ENCODE measurements around the gene ST3GAL4. TPM values are rescaled to one million over a fixed set of nuclear protein-coding genes. Genes with fewer than 3 reads are reported as not detected.
"Not testable (repeated sequence)": the region's sequence is repeated elsewhere in the genome, so short reads cannot be mapped to it uniquely, and the experiment has no call there.

ST3GAL4 gene
- 100 to 1,000 TPM in 1 of 2 donors, 10 to 100 TPM in 1; 29.2 to 192 TPM for total RNA-seq

GRCh38 chr11:126355324-126355925 lies at the start of gene ST3GAL4:
Gene ST3GAL4, plus strand, starts transcription at chr11:126355686. Its CDS starts 50,470 bp downstream, at chr11:126406156.
- Histone ChIP-seq H3K4me1 (replicated peaks) (no peaks in the 10 kb centered on the region), H3K9me3 (no peaks in the 10 kb centered on the region), H3K4me3 (peak within 1 kb of the TSS; percentile 62 to 70), H3K36me3 (no peaks in the 10 kb centered on the region), H3K27ac (peak within 1 kb of the TSS; percentile 71 to 73), H3K27me3 (replicated peaks; ENCODE audit: insufficient read depth) (no peaks in the 10 kb centered on the region)
- peak; percentile 60 for DNase-seq (ENCODE audit: low spot score)
- intact Hi-C loops (cut with DNase I), result loop anchor here (5.0 kb wide), 2 partner anchors 38 to 62 kb away; no protein-coding TSS in a partner anchor
- under 1% methylated on average over 23 of the region's 71 CpGs for WGBS
- TF ChIP-seq, protein P1, sequence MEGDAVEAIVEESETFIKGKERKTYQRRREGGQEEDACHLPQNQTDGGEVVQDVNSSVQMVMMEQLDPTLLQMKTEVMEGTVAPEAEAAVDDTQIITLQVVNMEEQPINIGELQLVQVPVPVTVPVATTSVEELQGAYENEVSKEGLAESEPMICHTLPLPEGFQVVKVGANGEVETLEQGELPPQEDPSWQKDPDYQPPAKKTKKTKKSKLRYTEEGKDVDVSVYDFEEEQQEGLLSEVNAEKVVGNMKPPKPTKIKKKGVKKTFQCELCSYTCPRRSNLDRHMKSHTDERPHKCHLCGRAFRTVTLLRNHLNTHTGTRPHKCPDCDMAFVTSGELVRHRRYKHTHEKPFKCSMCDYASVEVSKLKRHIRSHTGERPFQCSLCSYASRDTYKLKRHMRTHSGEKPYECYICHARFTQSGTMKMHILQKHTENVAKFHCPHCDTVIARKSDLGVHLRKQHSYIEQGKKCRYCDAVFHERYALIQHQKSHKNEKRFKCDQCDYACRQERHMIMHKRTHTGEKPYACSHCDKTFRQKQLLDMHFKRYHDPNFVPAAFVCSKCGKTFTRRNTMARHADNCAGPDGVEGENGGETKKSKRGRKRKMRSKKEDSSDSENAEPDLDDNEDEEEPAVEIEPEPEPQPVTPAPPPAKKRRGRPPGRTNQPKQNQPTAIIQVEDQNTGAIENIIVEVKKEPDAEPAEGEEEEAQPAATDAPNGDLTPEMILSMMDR (IDR thresholded peaks at IDR 0.05), result no peak
- peak; percentile 13 for TF ChIP-seq POLR2AphosphoS5 (IDR thresholded peaks at IDR 0.05)
- no peak for TF ChIP-seq POLR2A (IDR thresholded peaks at IDR 0.05)

GRCh38 chr11:126305699-126306098 lies 49.8 kb upstream of the ST3GAL4 start:
- no peaks in the 10 kb centered on the region for H3K27me3 ChIP-seq (replicated peaks; ENCODE audit: insufficient read depth)
- H3K4me3 ChIP-seq, result no peak overlapping the region
- H3K4me1 ChIP-seq (replicated peaks), result no peaks in the 10 kb centered on the region
- TF ChIP-seq POLR2A (IDR thresholded peaks at IDR 0.05) (no peak), POLR2AphosphoS5 (IDR thresholded peaks at IDR 0.05) (no peak)
- TF ChIP-seq, protein P1 (IDR thresholded peaks at IDR 0.05), result no peak
- no peaks in the 10 kb centered on the region for H3K36me3 ChIP-seq
- intact Hi-C loops (cut with DNase I), result no loop called here
- no peak overlapping the region for H3K27ac ChIP-seq
- H3K9me3 ChIP-seq, result no peaks in the 10 kb centered on the region
- no peak for DNase-seq (ENCODE audit: low spot score)
- WGBS, result 90% methylated on average over 4 of the region's 4 CpGs

DNA sequence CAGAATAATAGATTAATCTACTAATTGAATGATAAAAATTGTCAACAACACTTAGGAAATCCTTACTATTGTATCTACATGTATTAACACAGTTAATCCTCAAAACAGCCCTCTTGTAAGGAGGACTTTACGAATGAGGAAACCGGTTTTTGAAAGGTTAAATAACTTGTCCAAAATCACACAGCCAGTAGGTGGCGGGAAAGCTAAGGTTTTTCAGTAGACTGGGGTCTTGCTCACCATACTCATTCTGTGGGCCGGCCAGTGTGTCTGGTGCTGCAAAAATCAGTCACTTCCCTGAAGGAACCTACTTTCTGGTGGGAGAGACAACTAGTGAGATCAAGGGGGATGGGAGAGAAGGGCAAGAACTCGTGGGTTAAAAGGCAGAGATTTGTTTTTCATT lies 47.8 kb upstream of the ST3GAL4 start:
- 33% methylated on average over 5 of the region's 5 CpGs for WGBS
- no peaks in the 10 kb centered on the region for H3K27me3 ChIP-seq (replicated peaks; ENCODE audit: insufficient read depth)
- no peak for TF ChIP-seq POLR2AphosphoS5 (IDR thresholded peaks at IDR 0.05)
- TF ChIP-seq POLR2A (IDR thresholded peaks at IDR 0.05), result no peak
- TF ChIP-seq, protein P1 (IDR thresholded peaks at IDR 0.05), result peak in 2 of 4 experiments; percentile 26 to 43
- no peaks in the 10 kb centered on the region for H3K36me3 ChIP-seq
- H3K27ac ChIP-seq, result no peak overlapping the region
- H3K4me3 ChIP-seq, result no peak overlapping the region
- no peaks in the 10 kb centered on the region for H3K4me1 ChIP-seq (replicated peaks)
- DNase-seq (ENCODE audit: low spot score), result no peak
- intact Hi-C loops (cut with DNase I), result no loop called here
- no peaks in the 10 kb centered on the region for H3K9me3 ChIP-seq

DNA sequence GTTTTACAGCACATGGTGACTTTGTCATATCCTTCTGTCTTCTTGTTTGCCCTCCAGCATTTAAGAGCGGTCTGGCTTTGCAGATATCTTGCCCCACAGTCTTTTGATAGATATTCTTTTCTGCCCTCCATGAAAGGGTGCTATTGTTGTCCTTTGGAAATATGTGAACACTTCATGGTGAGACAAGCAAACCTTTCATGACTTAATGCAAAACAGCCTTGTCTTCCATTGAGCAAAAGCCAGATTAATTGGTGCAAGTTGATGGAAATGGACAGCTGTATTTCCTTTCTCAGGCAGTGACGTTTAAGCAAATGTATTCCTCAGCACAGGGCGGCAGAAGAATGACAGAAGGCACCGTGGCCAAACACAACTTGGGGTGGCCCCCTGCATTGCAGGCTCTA lies 47.2 kb upstream of the ST3GAL4 start:
- TF ChIP-seq POLR2AphosphoS5 (IDR thresholded peaks at IDR 0.05) (no peak), POLR2A (IDR thresholded peaks at IDR 0.05) (no peak)
- TF ChIP-seq, protein P1 (IDR thresholded peaks at IDR 0.05), result no peak
- WGBS, result 58% methylated on average over 4 of the region's 4 CpGs
- Histone ChIP-seq H3K27ac (no peak overlapping the region), H3K4me3 (no peak overlapping the region), H3K4me1 (replicated peaks) (no peaks in the 10 kb centered on the region), H3K27me3 (replicated peaks; ENCODE audit: insufficient read depth) (no peaks in the 10 kb centered on the region), H3K36me3 (no peaks in the 10 kb centered on the region), H3K9me3 (no peaks in the 10 kb centered on the region)
- no peak for DNase-seq (ENCODE audit: low spot score)
- intact Hi-C loops (cut with DNase I), result no loop called here

DNA sequence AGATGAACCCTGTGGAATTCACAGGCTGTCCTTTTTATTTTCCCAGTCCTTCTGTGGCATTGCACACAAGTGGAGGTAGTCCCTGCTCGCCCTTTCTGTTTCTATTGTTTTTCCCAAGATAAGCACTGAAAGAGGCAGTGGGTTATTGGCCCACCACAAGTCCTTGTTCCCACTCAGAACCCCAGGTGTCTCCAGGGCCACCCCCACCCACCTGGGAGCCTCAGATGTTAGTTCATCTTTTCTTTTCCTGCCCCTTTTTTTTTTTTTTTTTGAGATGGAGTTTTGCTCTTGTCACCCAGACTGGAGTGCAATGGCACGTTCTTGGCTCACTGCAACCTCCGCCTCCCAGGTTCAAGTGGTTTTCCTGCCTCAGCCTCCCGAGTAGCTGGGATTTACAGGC lies 46.7 kb upstream of the ST3GAL4 start:
- H3K36me3 ChIP-seq; H3K9me3 ChIP-seq; H3K27ac ChIP-seq; H3K4me3 ChIP-seq; intact Hi-C loops (cut with DNase I); H3K4me1 ChIP-seq (replicated peaks); DNase-seq (ENCODE audit: low spot score); H3K27me3 ChIP-seq (replicated peaks; ENCODE audit: insufficient read depth): not testable (repeated sequence)
- WGBS, result 85% methylated on average over 4 of the region's 4 CpGs
